Lower leg skin (tissue), 4 donors: ENCODE data around the gene SDC4. TPM values are rescaled to one million over a fixed set of nuclear protein-coding genes. Genes with fewer than 3 reads are reported as not detected.

Experiments
- DNase-seq, 2 donors: peaks; one replicate each; pipeline ENCODE4 v3.0.0-alpha.2; 2019; ENCODE audit warnings: low spot score in 2 of 2
- H3K4me3 ChIP-seq: fragments of 200-600 bp; sonication (generic); 2 replicates; pipeline ENCODE4 v1.5.1; 2017; ENCODE audit warnings: mild to moderate bottlenecking, low read depth; ENCODE audit not compliant: poor library complexity, severe bottlenecking
- CTCF ChIP-seq, 3 donors: fragments of 450-650 bp; IDR thresholded peaks; one replicate each; pipeline ENCODE4 v1.5.1; 2016; ENCODE audit warnings: antibody characterized with exemption in 3 of 3, mild to moderate bottlenecking in 3 of 3, moderate library complexity in 2 of 3
- POLR2A ChIP-seq, 2 donors: fragments of 450-650 bp; IDR thresholded peaks; one replicate each; pipeline ENCODE4 v1.6.1; 2016 to 2017; ENCODE audit warnings: antibody characterized with exemption in 2 of 2, mild to moderate bottlenecking in 1 of 2, moderate library complexity in 1 of 2
- WGBS, 2 donors: methylation state at CpG; one replicate each; pipeline ENCODE4 v1.1.5; 2018; 5-methylcytosine and 5-hydroxymethylcytosine counted together
- intact Hi-C: fragments of 100-400 bp; cut with DNase I; formaldehyde crosslinking; loops from one replicate; pipeline ENCODE4 v1.15.0; 2023; ENCODE audit warnings: low total_unique reads
- total RNA-seq, 4 donors: library from RNA; depleted of rRNA; stranded (reverse); fragments of >200 nt; gene quantifications; one replicate each; pipeline ENCODE4 v1.1.0, GENCODE V29; 2016

Gene SDC4
- total RNA-seq, 4 donors from 2014 or later = 226 to 317 (median 278) TPM

- intact Hi-C loops = loop anchor here (5.0 to 10.0 kb wide), 2 partner anchors 270 to 453 kb away; no protein-coding TSS in a partner anchor
- no peak for TF ChIP-seq CTCF (IDR thresholded peaks at IDR 0.05)
- no peak for TF ChIP-seq POLR2A (IDR thresholded peaks at IDR 0.05)
- no peak overlapping the region for H3K4me3 ChIP-seq
- DNase-seq = no peak
- WGBS, 2 donors = 74 to 75% methylated on average over 20 to 21 of the region's 21 CpGs
Observed at GRCh38 chr20:45312241-45312640, 36.0 kb downstream of the SDC4 start.

- intact Hi-C loops = loop anchor here (5.0 to 10.0 kb wide), 2 partner anchors 269 to 453 kb away; no protein-coding TSS in a partner anchor
- WGBS, 2 donors = 21 to 28% methylated on average over 32 to 45 of the region's 45 CpGs
- TF ChIP-seq POLR2A (IDR thresholded peaks at IDR 0.05) (no peak), CTCF (IDR thresholded peaks at IDR 0.05) (peak in 1 of 3 donors; percentile 34)
- peak in 1 of 2 donors; percentile 92 for DNase-seq
- H3K4me3 ChIP-seq = no peak overlapping the region
Observed at GRCh38 chr20:45311589-45312211, 36.5 kb downstream of the SDC4 start.

GRCh38 chr20:45309075-45309474, 39.1 kb downstream of the SDC4 start:
- TF ChIP-seq CTCF (IDR thresholded peaks at IDR 0.05) = no peak
- no peak for TF ChIP-seq POLR2A (IDR thresholded peaks at IDR 0.05)
- WGBS, 2 donors = 56 to 59% methylated on average over 3 of the region's 3 CpGs
- DNase-seq = no peak

GRCh38 chr20:45308117-45308778, 40.0 kb downstream of the SDC4 start, which contains the start of gene MATN4:
Gene MATN4, minus strand, starts transcription at chr20:45308299. Its CDS starts 2,717 bp downstream, at chr20:45305582.
- 5 to 26% methylated on average over 12 to 17 of the region's 20 CpGs for WGBS, 2 donors
- intact Hi-C loops = no loop called here
- H3K4me3 ChIP-seq = no peak within 1 kb of the TSS
- TF ChIP-seq CTCF (IDR thresholded peaks at IDR 0.05) (no peak), POLR2A (IDR thresholded peaks at IDR 0.05) (no peak)
- no peak for DNase-seq

More at GRCh38 chr20:45309075-45309474, 39.1 kb downstream of the SDC4 start:
- no peak overlapping the region for H3K4me3 ChIP-seq
- intact Hi-C loops = no loop called here

GRCh38 chr20:45307076-45307640, 41.1 kb downstream of the SDC4 start:
- TF ChIP-seq POLR2A (IDR thresholded peaks at IDR 0.05) (no peak), CTCF (IDR thresholded peaks at IDR 0.05) (no peak)
- no peak for DNase-seq
- H3K4me3 ChIP-seq = no peak overlapping the region
- WGBS, 2 donors = 37 to 44% methylated on average over 16 of the region's 16 CpGs
- intact Hi-C loops = no loop called here
